Fibroblast of the aortic adventitia (primary cell): Measurements from ENCODE around the gene CD209. TPM values are rescaled to one million over a fixed set of nuclear protein-coding genes. Genes with fewer than 3 reads are reported as not detected.
"Not testable (repeated sequence)": the region's sequence is repeated elsewhere in the genome, so short reads cannot be mapped to it uniquely, and the experiment has no call there.

Experiments
- DNase-seq: peaks from one replicate; pipeline ENCODE4 v3.0.0-alpha.2; 2010; ENCODE audit warnings: low read depth
- H3K4me3 ChIP-seq: 2 replicates; pipeline ENCODE4 v1.5.1; 2011; ENCODE audit warnings: low read depth, mild to moderate bottlenecking, control low read depth, low read length, moderate library complexity
- CTCF ChIP-seq: IDR thresholded peaks from 2 replicates; pipeline ENCODE4 v1.5.1; 2011; ENCODE audit warnings: mild to moderate bottlenecking, low read length, control low read depth, inconsistent platforms; ENCODE audit not compliant: insufficient read depth
- total RNA-seq: library from RNA; depleted of rRNA; stranded (reverse); fragments of >200 nt; gene quantifications from 2 replicates; pipeline ENCODE4 v1.2.3, GENCODE V29; 2012; ENCODE audit warnings: low replicate concordance

CD209 gene
- total RNA-seq, 1 donor, result not detected

GRCh38 chr19:7772752-7773291 lies 25.5 kb upstream of the CD209 start:
- no peak overlapping the region for H3K4me3 ChIP-seq
- TF ChIP-seq CTCF, result no peak
- no peak for DNase-seq

- DNase-seq, result no peak
- H3K4me3 ChIP-seq, result no peak overlapping the region
- no peak for TF ChIP-seq CTCF
Observed at GRCh38 chr19:7771072-7771471, 23.7 kb upstream of the CD209 start.

GRCh38 chr19:7769171-7769570 lies 21.8 kb upstream of the CD209 start:
- no peak for TF ChIP-seq CTCF
- no peak overlapping the region for H3K4me3 ChIP-seq
- no peak for DNase-seq

GRCh38 chr19:7767487-7767886 lies 20.2 kb upstream of the CD209 start:
- H3K4me3 ChIP-seq, result no peak overlapping the region
- no peak for TF ChIP-seq CTCF
- no peak for DNase-seq

- DNase-seq, result no peak
- no peak overlapping the region for H3K4me3 ChIP-seq
- TF ChIP-seq CTCF, result no peak
Observed at GRCh38 chr19:7766535-7766934, 19.2 kb upstream of the CD209 start.

GRCh38 chr19:7765043-7765442 lies 17.7 kb upstream of the CD209 start:
- H3K4me3 ChIP-seq, DNase-seq: not testable (repeated sequence)

- H3K4me3 ChIP-seq, DNase-seq: not testable (repeated sequence)
Observed at GRCh38 chr19:7764157-7764556, 16.8 kb upstream of the CD209 start.

- H3K4me3 ChIP-seq, result no peak overlapping the region
- no peak for DNase-seq
- no peak for TF ChIP-seq CTCF
Observed at GRCh38 chr19:7763696-7764095, 16.4 kb upstream of the CD209 start.
